Esophagus muscularis mucosa (tissue), 3 donors: ENCODE measurements around the gene FAM135A.

Source experiments
- CTCF ChIP-seq, 3 experiments: fragments of 200-600 bp in 2 of 3; fragments of 450-650 bp in 1 of 3; sonication (generic) in 2 of 3; IDR thresholded peaks; one replicate each; pipeline ENCODE4 v1.5.1; 2017 to 2019; ENCODE audit warnings: antibody characterized with exemption in 3 of 3, mild to moderate bottlenecking in 2 of 3, moderate library complexity in 1 of 3
- POLR2AphosphoS5 ChIP-seq, 2 donors: sonication (generic); formaldehyde crosslinking; IDR thresholded peaks; one replicate each; pipeline ENCODE4 v1.6.1; 2017; ENCODE audit warnings: antibody characterized with exemption in 2 of 2

DNA sequence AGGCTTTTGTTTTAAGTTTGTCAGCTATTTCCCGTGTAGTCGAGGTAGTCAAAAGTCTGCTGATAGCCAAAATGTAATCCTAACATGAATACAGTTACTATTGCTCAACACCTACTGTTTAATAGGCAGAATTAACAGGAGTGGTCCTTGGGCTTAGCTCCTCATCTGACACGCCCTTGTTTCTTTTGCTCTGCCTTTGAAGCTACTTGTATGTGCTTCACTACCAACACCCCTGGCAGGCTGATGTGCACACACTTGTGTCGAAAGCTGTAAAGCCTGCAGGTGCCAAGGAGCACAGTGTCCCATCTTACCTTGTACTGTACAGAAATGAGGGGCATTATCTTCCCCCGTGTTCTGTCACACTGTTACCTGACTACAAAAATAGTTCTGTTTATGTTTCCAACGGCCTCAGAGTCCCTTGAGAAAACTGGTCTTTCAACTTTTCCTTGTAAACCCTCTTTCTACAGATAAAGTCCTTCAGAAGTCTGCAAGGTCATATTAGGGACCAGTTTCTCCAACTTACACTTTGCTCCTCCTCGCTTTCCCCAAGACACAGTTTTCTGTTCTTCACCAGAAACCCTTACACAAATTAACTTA is 162.7 kb downstream of the FAM135A start:
- TF ChIP-seq CTCF (IDR thresholded peaks at IDR 0.05), result no peak
- no peak for TF ChIP-seq POLR2AphosphoS5 (IDR thresholded peaks at IDR 0.05)
